ENCODE results near the gene HRH4. TPM values are rescaled to one million over a fixed set of nuclear protein-coding genes. Genes with fewer than 3 reads are reported as not detected.

The HRH4 gene
- total RNA-seq, 8 experiments from 2014 or later = 0.08 to 0.28 (median 0.15) TPM; not detected in 1

Other genes starting within 250 kb of the HRH4 start
- gene OSBPL1A, start 62.8 kb upstream of the HRH4 start, total RNA-seq = 10 to 100 TPM; 15.2 to 42.4 (median 23.9) TPM
- 10 to 100 TPM; 14.6 to 34.7 (median 22.2) TPM for gene IMPACT, start 34.0 kb upstream of the HRH4 start, total RNA-seq